Neutrophil (primary cell): ENCODE data around the gene PHC2.

Source experiments
- H3K27ac ChIP-seq: fragments of 200-600 bp; sonication (generic); 2 replicates; pipeline ENCODE4 v1.5.1; 2016; ENCODE audit warnings: mild to moderate bottlenecking, moderate library complexity
- H3K27me3 ChIP-seq: fragments of 200-600 bp; sonication (generic); 2 replicates; pipeline ENCODE4 v1.6.0; 2016; ENCODE audit warnings: mild to moderate bottlenecking
- H3K36me3 ChIP-seq: fragments of 200-600 bp; sonication (generic); 2 replicates; pipeline ENCODE4 v1.5.1; 2017
- H3K4me1 ChIP-seq, 2 experiments: fragments of 200-600 bp in 1 of 2; sonication (generic) in 1 of 2; 1 replicate in 1 of 2; 2 replicates in 1 of 2; pipeline versions ENCODE4 v1.5.1 to v1.6.1; 2013 to 2016; ENCODE audit warnings: low read depth in 1 of 2, low read length in 1 of 2, mild to moderate bottlenecking in 1 of 2, moderate library complexity in 1 of 2; ENCODE audit not compliant: control insufficient read depth in 1 of 2, insufficient read depth in 1 of 2
- H3K4me3 ChIP-seq, 2 experiments: fragments of 200-600 bp in 1 of 2; sonication (generic) in 1 of 2; 1 replicate in 1 of 2; 2 replicates in 1 of 2; pipeline ENCODE4 v1.5.1; 2013 to 2016; ENCODE audit warnings: low read depth in 1 of 2, low read length in 1 of 2, mild to moderate bottlenecking in 1 of 2, moderate library complexity in 1 of 2
- H3K9me3 ChIP-seq: fragments of 200-600 bp; sonication (generic); 2 replicates; pipeline ENCODE4 v1.5.1; 2016
- CTCF ChIP-seq: fragments of 200-600 bp; sonication (generic); IDR thresholded peaks from 2 replicates; pipeline ENCODE4 v1.5.1; 2016; ENCODE audit warnings: antibody characterized with exemption

Gene PHC2

GRCh38 chr1:33372677-33373076 lies 58.2 kb downstream of the PHC2 start:
- Histone ChIP-seq H3K4me3 (no peak overlapping the region), H3K4me1 (peaks cover 4% of the 10 kb centered on the region in 2 experiments), H3K27me3 (no peaks in the 10 kb centered on the region), H3K36me3 (no peaks in the 10 kb centered on the region), H3K9me3 (no peaks in the 10 kb centered on the region), H3K27ac (no peak overlapping the region)
- TF ChIP-seq CTCF: no peak

DNA sequence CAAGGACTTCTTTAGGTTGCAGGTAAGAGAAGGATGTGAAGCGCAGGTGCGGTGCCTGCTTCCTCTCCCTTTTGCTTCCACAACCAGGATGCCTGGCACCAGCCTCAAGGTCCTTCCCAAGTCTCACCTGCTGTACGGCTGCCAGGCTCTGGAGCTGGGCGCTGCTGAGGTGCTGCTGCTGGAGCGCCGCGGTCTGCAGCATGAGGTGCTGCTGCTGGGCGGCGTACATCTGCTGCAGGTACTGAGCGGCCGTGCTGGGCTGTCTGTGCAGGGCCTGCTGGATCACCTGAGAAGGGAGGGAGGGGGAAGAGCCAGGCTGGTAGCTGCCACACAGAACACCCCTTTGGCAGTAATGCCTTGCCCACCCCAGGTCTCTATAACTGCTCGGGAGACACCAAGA lies 58.7 kb downstream of the PHC2 start:
- no peak for TF ChIP-seq CTCF
- Histone ChIP-seq H3K9me3 (no peaks in the 10 kb centered on the region), H3K4me3 (no peak overlapping the region), H3K27me3 (no peaks in the 10 kb centered on the region), H3K27ac (no peak overlapping the region), H3K4me1 (peaks cover 9% of the 10 kb centered on the region in 2 experiments), H3K36me3 (no peaks in the 10 kb centered on the region)

GRCh38 chr1:33371334-33371733 lies 59.6 kb downstream of the PHC2 start:
- Histone ChIP-seq H3K27ac (no peak overlapping the region), H3K4me3 (no peak overlapping the region), H3K36me3 (no peaks in the 10 kb centered on the region), H3K4me1 (peaks cover 12 to 18% of the 10 kb centered on the region in 2 experiments), H3K27me3 (no peaks in the 10 kb centered on the region), H3K9me3 (no peaks in the 10 kb centered on the region)
- TF ChIP-seq CTCF: no peak

DNA sequence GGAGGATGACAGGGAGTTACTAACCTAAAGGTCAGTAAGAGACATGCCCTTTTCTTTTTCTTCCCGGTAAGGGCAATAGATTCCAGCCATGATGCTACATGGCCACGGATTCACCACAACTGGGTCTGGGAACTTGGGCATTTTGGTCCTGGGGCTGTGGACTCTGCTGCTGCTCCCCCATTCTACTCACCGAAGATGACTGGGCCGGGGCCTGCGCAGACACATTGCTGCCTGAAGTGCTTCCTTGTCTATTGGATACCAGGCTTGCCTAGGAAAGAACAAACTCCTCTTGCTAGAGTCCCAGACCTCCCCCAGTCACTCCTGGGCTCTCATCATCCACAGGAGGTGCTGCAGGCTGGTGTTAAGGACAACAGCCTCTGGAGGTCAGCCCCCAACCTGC lies 60.1 kb downstream of the PHC2 start:
- H3K4me3 ChIP-seq: no peak overlapping the region
- no peaks in the 10 kb centered on the region for H3K27me3 ChIP-seq
- no peak overlapping the region for H3K27ac ChIP-seq
- no peaks in the 10 kb centered on the region for H3K9me3 ChIP-seq
- no peaks in the 10 kb centered on the region for H3K36me3 ChIP-seq
- no peak for TF ChIP-seq CTCF
- peaks cover 12 to 19% of the 10 kb centered on the region in 2 experiments for H3K4me1 ChIP-seq

GRCh38 chr1:33370301-33370700 lies 60.6 kb downstream of the PHC2 start:
- TF ChIP-seq CTCF: no peak
- Histone ChIP-seq H3K36me3 (no peaks in the 10 kb centered on the region), H3K9me3 (no peaks in the 10 kb centered on the region), H3K4me1 (peaks cover 12 to 19% of the 10 kb centered on the region in 2 experiments), H3K27me3 (no peaks in the 10 kb centered on the region), H3K27ac (no peak overlapping the region), H3K4me3 (no peak overlapping the region)

DNA sequence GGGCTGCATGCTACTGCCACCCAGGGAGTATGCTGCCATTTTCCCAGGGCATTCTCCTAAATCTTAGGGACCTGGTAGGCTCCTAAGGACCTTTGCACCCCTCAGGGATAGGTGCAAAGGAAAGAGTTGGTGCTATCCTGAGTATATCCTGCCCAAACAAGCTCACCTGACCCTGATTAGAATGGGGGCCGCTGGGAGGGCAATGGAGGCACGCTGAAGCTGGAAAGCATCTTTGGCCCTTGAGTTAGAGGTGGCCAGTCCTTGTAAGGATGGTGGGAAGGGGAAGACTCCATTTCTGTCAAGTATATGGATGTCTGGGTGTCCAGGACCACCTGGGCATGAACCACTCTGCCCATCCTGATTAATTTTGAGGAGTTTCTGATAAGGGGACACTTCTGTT lies 61.1 kb downstream of the PHC2 start:
- Histone ChIP-seq H3K4me1 (peaks cover 12 to 19% of the 10 kb centered on the region in 2 experiments), H3K4me3 (no peak overlapping the region), H3K27ac (no peak overlapping the region), H3K27me3 (no peaks in the 10 kb centered on the region), H3K36me3 (no peaks in the 10 kb centered on the region), H3K9me3 (no peaks in the 10 kb centered on the region)
- no peak for TF ChIP-seq CTCF
